SU-DHL-6 (cell line): ENCODE results near the gene CASP8AP2.
A peak's percentile ranks its signal among the peaks of the same experiment; 100 is the strongest.
"Not testable (repeated sequence)": the region's sequence is repeated elsewhere in the genome, so short reads cannot be mapped to it uniquely, and the experiment has no call there.

ENCODE experiments used
- H2AFZ ChIP-seq: fragments of 200-600 bp; sonication (generic); 2 replicates; pipeline ENCODE4 v1.6.1; 2014; ENCODE audit warnings: low read depth, mild to moderate bottlenecking, moderate library complexity, mixed read lengths, antibody characterized with exemption, low read length; ENCODE audit not compliant: severe bottlenecking
- H3F3A ChIP-seq: fragments of 200-600 bp; shearing (Covaris generic); 2 replicates; pipeline ENCODE4 v1.6.0; 2016; ENCODE audit warnings: antibody characterized with exemption, mild to moderate bottlenecking; ENCODE audit not compliant: insufficient read depth
- H3K27ac ChIP-seq: fragments of 200-600 bp; sonication (generic); 2 replicates; pipeline ENCODE4 v1.5.1; 2016; ENCODE audit warnings: low read depth, mild to moderate bottlenecking, low read length, moderate library complexity, mixed read lengths
- H3K27me3 ChIP-seq: fragments of 200-600 bp; sonication (generic), shearing (Covaris generic); 2 replicates; pipeline ENCODE4 v1.6.0; 2014; ENCODE audit warnings: mild to moderate bottlenecking, low read length
- H3K36me3 ChIP-seq: fragments of 200-600 bp; sonication (generic); 2 replicates; pipeline ENCODE4 v1.6.1; 2014; ENCODE audit warnings: mild to moderate bottlenecking, low read length, mixed read lengths
- H3K4me2 ChIP-seq: fragments of 300-600, 200-600 bp; shearing (Covaris generic), sonication (generic); 2 replicates; pipeline ENCODE4 v1.6.0; 2014; ENCODE audit warnings: low read length, low read depth, mild to moderate bottlenecking; ENCODE audit not compliant: poor library complexity, severe bottlenecking
- H3K4me3 ChIP-seq: fragments of 200-600 bp; sonication (generic); 2 replicates; pipeline ENCODE4 v1.5.1; 2014; ENCODE audit warnings: antibody characterized with exemption, low read length, mild to moderate bottlenecking, mixed read lengths; ENCODE audit not compliant: insufficient read depth, poor library complexity, severe bottlenecking
- H3K79me2 ChIP-seq: fragments of 200-600 bp; sonication (generic); 2 replicates; pipeline ENCODE4 v1.6.1; 2014; ENCODE audit warnings: mild to moderate bottlenecking, low read length, moderate library complexity; ENCODE audit not compliant: insufficient read depth
- H3K9ac ChIP-seq: fragments of 200-600 bp; sonication (generic); 2 replicates; pipeline ENCODE4 v1.7.0; 2014; ENCODE audit warnings: mild to moderate bottlenecking, low read length
- H3K9me2 ChIP-seq: fragments of 200-600 bp; sonication (generic); replicated peaks from 2 replicates; pipeline ENCODE4 v1.6.1; 2014; ENCODE audit warnings: low read length; ENCODE audit not compliant: insufficient read depth
- H3K9me3 ChIP-seq: fragments of 200-600 bp; sonication (generic); 2 replicates; pipeline ENCODE4 v1.6.1; 2014; ENCODE audit warnings: low read length, mixed read lengths; ENCODE audit not compliant: insufficient read depth
- H4K20me1 ChIP-seq: fragments of 200-600 bp; sonication (generic); 2 replicates; pipeline ENCODE4 v1.6.1; 2014; ENCODE audit warnings: low read depth, mild to moderate bottlenecking, antibody characterized with exemption, low read length, moderate library complexity, mixed read lengths
- CTCF ChIP-seq: fragments of 200-600 bp; sonication (generic); IDR thresholded peaks from one replicate; pipeline ENCODE4 v1.5.1; 2017; ENCODE audit warnings: antibody characterized with exemption, mild to moderate bottlenecking, low read length, moderate library complexity; ENCODE audit not compliant: insufficient read depth, poor library complexity, severe bottlenecking
- EZH2phosphoT487 ChIP-seq: fragments of 200-600 bp; sonication (generic), shearing (Covaris generic); conservative IDR thresholded peaks from 2 replicates; pipeline ENCODE4 v1.6.1; 2018; ENCODE audit warnings: mild to moderate bottlenecking, antibody characterized with exemption, low read length, moderate library complexity, mixed read lengths

The CASP8AP2 gene

GRCh38 chr6:89819336-89820130, 10.1 kb upstream of the CASP8AP2 start, which contains the start of gene MDN1:
Gene MDN1, minus strand, starts transcription at chr6:89819794. Its CDS starts 187 bp downstream, at chr6:89819607.
- H3K9me3 ChIP-seq = no peaks in the 10 kb centered on the region
- H3K27ac ChIP-seq = peak within 1 kb of the TSS; percentile 47
- no peaks in the 10 kb centered on the region for H3K36me3 ChIP-seq
- peak within 1 kb of the TSS; percentile 83 for H2AFZ ChIP-seq
- H3K9me2 ChIP-seq = no peaks in the 10 kb centered on the region
- H3K27me3 ChIP-seq = no peaks in the 10 kb centered on the region
- peak within 1 kb of the TSS; percentile 84 for H3K4me3 ChIP-seq
- peaks cover under 1% of the 10 kb centered on the region; the same call in 1 of the 2 replicates for H4K20me1 ChIP-seq
- peaks cover 50% of the 10 kb centered on the region for H3K79me2 ChIP-seq
- TF ChIP-seq EZH2phosphoT487 = no peak
- no peak for TF ChIP-seq CTCF
- peak within 1 kb of the TSS; percentile 75 for H3K9ac ChIP-seq
- no peaks in the 10 kb centered on the region for H3F3A ChIP-seq
- H3K4me2 ChIP-seq = peak within 1 kb of the TSS; percentile 63

GRCh38 chr6:89826029-89826528, 3.6 kb upstream of the CASP8AP2 start:
- no peaks in the 10 kb centered on the region for H3K27me3 ChIP-seq
- H3K4me3 ChIP-seq = no peak overlapping the region
- H3K36me3 ChIP-seq = no peaks in the 10 kb centered on the region
- H4K20me1 ChIP-seq = no peaks in the 10 kb centered on the region
- no peak overlapping the region for H2AFZ ChIP-seq
- no peak for TF ChIP-seq EZH2phosphoT487
- no peak for TF ChIP-seq CTCF
- no peaks in the 10 kb centered on the region for H3K9me2 ChIP-seq
- no peak overlapping the region for H3K4me2 ChIP-seq
- H3K27ac ChIP-seq = no peak overlapping the region
- H3K9ac ChIP-seq = no peak overlapping the region
- no peaks in the 10 kb centered on the region for H3F3A ChIP-seq
- H3K9me3 ChIP-seq = no peaks in the 10 kb centered on the region
- peaks cover 14% of the 10 kb centered on the region for H3K79me2 ChIP-seq

- H3F3A ChIP-seq, H4K20me1 ChIP-seq, H3K9me3 ChIP-seq, H3K36me3 ChIP-seq, H3K27me3 ChIP-seq, H3K9me2 ChIP-seq: not testable (repeated sequence)
- H3K4me3 ChIP-seq = peak overlapping the region; percentile 68
- peak overlapping the region; percentile 79 for H2AFZ ChIP-seq
- H3K27ac ChIP-seq = peak overlapping the region; percentile 71
- peak overlapping the region; percentile 71 for H3K4me2 ChIP-seq
- peaks cover 27% of the 10 kb centered on the region for H3K79me2 ChIP-seq
- peak overlapping the region; percentile 91 for H3K9ac ChIP-seq
Observed at GRCh38 chr6:89828475-89828987, 1.1 kb upstream of the CASP8AP2 start.

GRCh38 chr6:89828988-89829471, 650 bp upstream of the CASP8AP2 start:
- peak overlapping the region; percentile 91 for H3K9ac ChIP-seq
- H3K27ac ChIP-seq = peak overlapping the region; percentile 71
- no peaks in the 10 kb centered on the region; the same call in 1 of the 2 replicates for H3K36me3 ChIP-seq
- peak overlapping the region; percentile 71 for H3K4me2 ChIP-seq
- TF ChIP-seq CTCF = no peak
- TF ChIP-seq EZH2phosphoT487 = no peak
- no peaks in the 10 kb centered on the region for H3K27me3 ChIP-seq
- peaks cover 27% of the 10 kb centered on the region for H3K79me2 ChIP-seq
- no peaks in the 10 kb centered on the region for H3K9me2 ChIP-seq
- H3K4me3 ChIP-seq = peak overlapping the region; percentile 68
- no peaks in the 10 kb centered on the region for H3F3A ChIP-seq
- peak overlapping the region; percentile 79 for H2AFZ ChIP-seq
- H4K20me1 ChIP-seq = no peaks in the 10 kb centered on the region
- H3K9me3 ChIP-seq = no peaks in the 10 kb centered on the region
